HG03025 (cell line): ENCODE measurements around the gene CUX1.
"Not testable (repeated sequence)": the region's sequence is repeated elsewhere in the genome, so short reads cannot be mapped to it uniquely, and the experiment has no call there.

Experiments used
- ATAC-seq: cut with Tn5 transposase; IDR thresholded peaks from one replicate; pipeline ENCODE4 v1.9.1; 2021; ENCODE audit warnings: mild to moderate bottlenecking, moderate library complexity; ENCODE audit not compliant: unreplicated experiment, low FRiP score

The CUX1 gene

GRCh38 chr7:102215256-102215655 is 397.8 kb downstream of the CUX1 start:
- no peak for ATAC-seq

- no peak for ATAC-seq
Observed at GRCh38 chr7:102215711-102216110, 398.3 kb downstream of the CUX1 start.

- no peak for ATAC-seq
Observed at GRCh38 chr7:102216573-102217314, 399.3 kb downstream of the CUX1 start.

GRCh38 chr7:102220229-102220850 is 402.9 kb downstream of the CUX1 start:
- ATAC-seq = no peak

GRCh38 chr7:102220960-102221800 is 403.8 kb downstream of the CUX1 start:
- ATAC-seq = no peak

GRCh38 chr7:102221961-102222360 is 404.5 kb downstream of the CUX1 start:
- ATAC-seq = no peak

GRCh38 chr7:102222445-102222844 is 405.0 kb downstream of the CUX1 start:
- ATAC-seq = no peak

- no peak for ATAC-seq
Observed at GRCh38 chr7:102223184-102223583, 405.8 kb downstream of the CUX1 start.

- ATAC-seq = no peak
Observed at GRCh38 chr7:102225025-102225424, 407.6 kb downstream of the CUX1 start.

GRCh38 chr7:102227371-102227770 is 409.9 kb downstream of the CUX1 start:
- no peak for ATAC-seq

GRCh38 chr7:102228935-102229334 is 411.5 kb downstream of the CUX1 start:
- no peak for ATAC-seq

GRCh38 chr7:102230162-102230561 is 412.7 kb downstream of the CUX1 start:
- ATAC-seq = not testable (repeated sequence)

GRCh38 chr7:102230593-102230992 is 413.2 kb downstream of the CUX1 start:
- ATAC-seq = no peak

GRCh38 chr7:102232611-102233286 is 415.3 kb downstream of the CUX1 start:
- no peak for ATAC-seq

- ATAC-seq = no peak
Observed at GRCh38 chr7:102234131-102234530, 416.7 kb downstream of the CUX1 start.

- ATAC-seq = no peak
Observed at GRCh38 chr7:102234801-102235550, 417.6 kb downstream of the CUX1 start.

- no peak for ATAC-seq
Observed at GRCh38 chr7:102236102-102236501, 418.7 kb downstream of the CUX1 start.

- ATAC-seq = no peak
Observed at GRCh38 chr7:102236592-102237287, 419.3 kb downstream of the CUX1 start.

GRCh38 chr7:102239206-102239820 is 421.9 kb downstream of the CUX1 start:
- ATAC-seq = no peak
